T follicular helper cell (primary cell): ENCODE data around the gene ARL16.
A peak's percentile ranks its signal among the peaks of the same experiment; 100 is the strongest.

Experiments
- DNase-seq: peaks from one replicate; pipeline ENCODE4 v3.0.0-alpha.2; 2020; ENCODE audit warnings: low read depth

The ARL16 gene

DNA sequence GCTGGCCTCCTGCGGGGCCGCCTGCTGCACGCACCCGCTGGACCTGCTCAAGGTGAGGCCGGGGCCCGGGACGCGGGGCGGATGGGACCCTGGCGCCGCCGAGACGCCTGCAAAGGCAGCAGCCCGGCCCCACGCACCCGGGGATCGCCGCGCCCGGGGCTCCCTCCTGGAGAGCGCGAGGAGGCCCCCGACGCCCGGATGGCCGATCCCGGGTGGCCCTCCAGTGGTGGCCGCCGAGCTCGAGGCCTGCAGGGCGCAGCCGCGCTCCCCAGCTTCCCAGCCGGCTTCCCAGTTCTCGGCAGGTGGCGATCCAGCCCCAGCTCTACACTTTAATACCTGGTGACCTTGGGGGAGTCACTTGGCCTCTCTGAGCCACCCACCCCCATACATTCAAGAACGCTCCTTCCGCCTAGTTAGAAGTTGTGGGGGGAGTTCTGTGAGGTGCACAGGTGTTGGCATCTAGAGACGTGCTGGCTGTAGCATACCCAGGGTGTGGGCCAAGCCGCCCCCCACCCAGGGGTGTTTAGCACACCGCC lies 28.9 kb upstream of the ARL16 start:
- DNase-seq, result no peak

DNA sequence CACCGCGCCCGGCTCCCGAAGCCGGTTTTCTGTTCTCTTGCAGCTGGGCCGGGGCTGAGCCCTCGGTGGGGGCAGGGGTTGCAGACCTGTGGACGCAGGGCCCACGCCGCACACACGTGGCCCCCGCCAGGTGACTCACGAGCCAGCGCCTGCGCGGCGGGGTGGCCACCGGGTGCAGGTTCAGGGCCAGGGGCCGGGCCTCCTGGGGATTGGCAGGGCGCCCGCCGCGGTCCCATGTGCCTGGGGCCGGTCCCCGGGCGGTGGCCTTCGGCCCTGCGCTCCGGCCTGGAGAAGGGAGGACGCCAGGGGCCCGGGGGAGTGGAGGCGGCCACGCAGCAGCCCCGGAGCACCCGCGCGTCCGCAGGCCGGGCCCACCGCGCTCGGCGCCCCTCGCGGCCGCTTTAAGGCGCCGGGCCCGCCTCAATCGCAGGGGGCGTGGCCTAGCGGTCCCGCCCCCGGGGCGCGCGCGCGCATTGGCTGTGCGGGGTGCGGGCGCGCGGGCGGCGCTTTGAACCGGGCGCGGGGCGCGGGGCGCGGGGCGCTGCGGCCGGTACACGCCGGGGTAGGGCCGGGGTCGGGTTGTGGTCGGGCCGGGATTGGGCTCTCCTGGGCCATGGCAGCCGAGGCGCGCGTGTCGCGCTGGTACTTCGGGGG lies 28.3 kb upstream of the ARL16 start, which contains the start of gene SLC25A10:
Gene SLC25A10 (plus strand): TSS at position 471 of the 654 bp plus-strand sequence. CDS start 143 bp downstream, at position 614.
- DNase-seq, result peak; percentile 64

DNA sequence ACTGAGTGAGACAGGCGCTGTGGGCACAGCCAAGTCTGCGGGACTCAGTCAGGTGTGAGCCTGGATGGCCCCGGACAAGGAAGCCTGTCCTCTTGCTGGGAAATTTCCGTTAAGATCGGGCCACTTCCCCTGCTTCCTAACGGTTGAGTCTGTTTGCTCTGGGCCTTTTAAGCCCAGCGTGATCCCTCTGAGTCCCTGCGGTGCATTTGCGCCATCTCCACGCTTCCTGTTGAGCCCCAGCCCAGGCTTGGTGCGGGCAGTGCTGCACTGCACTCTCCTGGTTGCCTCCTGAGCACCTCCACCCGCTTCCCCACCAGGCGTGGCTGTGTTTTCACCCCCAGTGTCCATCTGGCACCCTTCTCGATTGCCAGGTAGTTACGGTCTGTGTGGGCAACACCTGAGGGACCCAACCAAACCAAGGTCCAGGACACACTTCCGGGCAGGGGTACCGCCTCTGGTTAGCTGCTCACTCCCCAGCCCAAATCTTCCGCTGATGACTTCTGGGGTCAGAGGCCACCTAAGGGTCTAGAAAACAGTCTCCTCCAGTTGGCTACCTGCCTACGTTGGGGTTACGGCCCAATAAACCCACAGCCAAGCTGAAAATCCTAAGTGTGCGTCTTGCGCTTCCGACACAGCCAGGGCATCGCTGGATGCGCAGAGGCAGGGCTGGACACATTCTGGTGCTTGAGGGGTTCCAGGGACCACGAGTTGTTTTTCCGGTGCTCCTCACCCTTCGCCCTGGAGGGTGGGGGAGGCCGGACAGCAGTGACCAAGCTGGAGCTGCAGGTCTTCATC lies 27.1 kb upstream of the ARL16 start:
- no peak for DNase-seq

DNA sequence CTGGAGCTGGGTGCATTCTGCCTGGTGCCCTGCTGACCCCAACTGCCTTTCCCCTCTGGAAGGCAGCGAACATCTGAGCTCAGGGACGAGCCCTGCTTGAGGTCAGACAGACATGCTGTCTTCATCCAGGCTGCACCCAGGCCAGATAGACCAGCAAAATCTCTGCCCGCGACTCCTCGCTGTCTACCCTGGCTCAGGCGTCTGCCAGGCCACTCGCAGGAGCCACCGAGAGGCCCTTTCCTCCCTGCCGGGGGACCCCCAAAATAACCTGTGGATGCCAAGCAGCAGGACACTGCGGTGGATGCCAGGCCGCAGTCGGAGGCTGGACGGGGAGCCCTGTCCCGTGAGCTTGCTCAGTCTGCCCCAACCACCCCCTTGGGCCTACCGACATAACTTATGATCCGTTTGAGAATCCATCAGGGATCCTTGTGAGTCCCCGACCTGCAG lies 25.2 kb upstream of the ARL16 start:
- DNase-seq, result no peak

DNA sequence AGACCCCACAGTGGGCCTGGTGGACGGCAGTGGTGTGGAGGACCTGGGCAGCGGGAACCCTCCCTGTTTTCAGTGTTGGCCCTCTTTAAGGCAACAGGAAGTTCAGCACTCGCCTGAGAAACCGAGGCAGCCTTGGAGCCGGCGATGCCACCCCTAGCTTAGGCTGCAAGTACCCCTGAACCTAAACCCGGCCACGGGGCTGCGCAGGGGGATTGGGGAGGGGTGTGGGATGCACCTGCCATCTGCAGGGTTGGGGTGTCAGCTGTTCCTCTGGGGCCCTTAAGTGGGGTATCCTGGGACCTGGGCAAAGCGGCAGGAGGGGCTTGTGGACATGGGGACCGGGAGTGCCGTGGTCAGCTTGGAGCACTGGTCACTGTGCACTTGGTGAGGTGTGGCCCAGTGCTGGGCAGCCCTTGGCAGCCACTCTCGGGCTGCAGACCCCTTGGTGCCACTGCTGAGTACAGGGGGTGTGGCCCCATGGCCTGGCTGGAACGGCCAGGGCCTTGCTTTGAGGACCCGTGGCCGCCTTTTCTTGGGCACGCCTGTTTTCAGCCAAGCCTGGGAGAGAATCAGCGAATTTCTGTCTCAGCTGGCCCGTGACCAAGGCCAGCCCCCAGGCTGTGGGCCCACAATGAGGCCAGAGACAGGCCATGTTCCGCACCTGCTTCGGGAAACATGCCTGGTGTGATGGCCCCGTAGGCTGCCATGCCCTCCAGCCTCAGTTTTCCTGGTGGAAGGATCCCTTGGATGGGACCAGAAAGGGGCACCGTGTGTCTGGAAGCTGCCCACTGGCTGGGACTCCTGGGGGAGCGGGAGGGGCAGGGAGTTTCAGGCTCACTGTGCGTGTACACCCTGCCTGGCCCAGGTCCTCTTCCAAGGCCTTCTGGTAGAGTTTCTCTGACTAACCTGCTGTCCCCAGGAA lies 24.4 kb upstream of the ARL16 start:
- no peak for DNase-seq

DNA sequence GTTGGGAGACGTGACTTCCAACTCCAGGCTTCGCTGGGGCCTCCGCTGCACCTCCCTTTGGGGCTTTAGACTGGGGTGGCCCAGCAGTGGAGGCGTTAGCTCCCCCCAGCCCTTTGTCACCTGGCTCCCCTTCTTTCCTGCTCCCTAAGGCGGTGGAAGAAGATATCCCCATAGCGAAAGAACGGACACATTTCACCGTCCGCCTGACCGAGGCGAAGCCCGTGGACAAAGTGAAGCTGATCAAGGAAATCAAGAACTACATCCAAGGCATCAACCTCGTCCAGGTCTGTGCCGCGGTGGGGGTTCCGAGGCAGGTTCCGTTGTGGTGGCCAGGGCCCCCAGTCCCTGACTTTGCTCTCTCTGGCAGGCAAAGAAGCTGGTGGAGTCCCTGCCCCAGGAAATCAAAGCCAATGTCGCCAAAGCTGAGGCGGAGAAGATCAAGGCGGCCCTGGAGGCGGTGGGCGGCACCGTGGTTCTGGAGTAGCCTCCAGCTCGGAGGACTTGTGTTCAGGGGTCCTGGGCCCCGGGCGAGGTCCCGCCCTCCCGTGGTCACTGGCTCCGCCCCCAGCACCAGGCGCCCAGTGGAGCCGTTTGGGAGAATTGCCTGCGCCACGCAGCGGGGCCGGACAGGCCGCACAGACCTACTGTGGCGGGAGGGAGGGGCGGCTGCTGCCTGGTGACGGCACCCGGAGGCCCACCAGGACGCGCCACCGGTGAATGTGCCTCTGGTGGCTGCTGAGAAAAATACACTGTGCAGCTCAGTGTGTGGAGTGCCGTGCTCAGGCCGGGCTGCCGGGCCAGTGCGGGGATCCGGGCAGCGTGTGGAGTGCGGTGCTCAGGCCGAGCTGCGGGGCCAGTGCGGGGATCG lies 23.4 kb upstream of the ARL16 start:
- DNase-seq, result no peak

DNA sequence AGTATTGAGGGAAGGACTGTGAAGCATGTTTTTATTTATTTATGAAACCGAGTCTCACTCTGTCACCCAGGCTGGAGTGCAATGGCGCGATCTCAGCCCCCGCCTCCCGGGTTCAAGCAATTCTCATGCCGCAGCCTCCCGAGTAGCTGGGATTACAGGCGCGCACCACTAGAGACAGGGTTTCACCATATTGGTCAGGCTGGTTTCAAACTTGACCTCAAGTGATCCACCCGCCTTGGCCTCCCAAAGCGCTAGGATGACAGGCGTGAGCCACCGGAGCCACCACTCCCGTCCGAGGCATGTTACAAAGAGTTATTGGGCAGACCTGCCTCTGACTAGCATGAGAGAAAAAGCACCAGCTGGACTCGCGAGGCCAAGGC lies 22.6 kb upstream of the ARL16 start:
- no peak for DNase-seq

DNA sequence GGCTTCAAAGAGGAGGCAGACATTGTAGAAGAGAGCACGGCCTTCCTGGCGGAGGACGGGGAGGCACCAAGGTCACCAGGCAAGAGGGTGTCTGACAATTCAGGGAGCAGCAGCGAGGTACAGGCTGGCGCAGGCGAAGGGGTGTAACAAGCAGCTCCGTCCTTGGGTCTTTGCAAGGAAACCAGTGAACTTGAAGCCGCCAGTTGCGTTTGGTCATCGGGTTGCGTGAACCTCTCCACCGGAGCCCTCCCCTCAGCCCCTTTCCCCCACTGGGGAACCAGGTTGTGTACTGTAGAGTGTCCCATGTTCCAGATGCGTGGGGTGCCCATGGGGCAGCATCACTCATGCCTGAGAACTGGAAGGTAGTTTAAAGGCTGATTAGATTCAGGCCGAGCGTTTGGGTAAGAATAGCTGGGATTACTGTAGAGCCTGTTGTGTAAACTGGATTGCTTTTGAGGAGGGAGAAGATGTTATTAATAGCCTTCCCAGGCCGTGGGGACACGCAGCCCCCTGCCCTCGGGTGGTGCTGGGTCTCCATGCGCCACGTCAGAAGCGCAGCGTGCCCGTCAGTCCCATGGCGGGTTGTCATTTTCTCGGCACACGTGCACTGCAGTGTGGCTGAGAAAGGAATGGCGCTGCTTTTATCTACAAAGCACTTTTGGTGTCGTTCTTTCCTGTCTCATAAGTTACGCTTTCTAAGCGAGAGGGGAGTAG lies 22.1 kb upstream of the ARL16 start:
- no peak for DNase-seq

DNA sequence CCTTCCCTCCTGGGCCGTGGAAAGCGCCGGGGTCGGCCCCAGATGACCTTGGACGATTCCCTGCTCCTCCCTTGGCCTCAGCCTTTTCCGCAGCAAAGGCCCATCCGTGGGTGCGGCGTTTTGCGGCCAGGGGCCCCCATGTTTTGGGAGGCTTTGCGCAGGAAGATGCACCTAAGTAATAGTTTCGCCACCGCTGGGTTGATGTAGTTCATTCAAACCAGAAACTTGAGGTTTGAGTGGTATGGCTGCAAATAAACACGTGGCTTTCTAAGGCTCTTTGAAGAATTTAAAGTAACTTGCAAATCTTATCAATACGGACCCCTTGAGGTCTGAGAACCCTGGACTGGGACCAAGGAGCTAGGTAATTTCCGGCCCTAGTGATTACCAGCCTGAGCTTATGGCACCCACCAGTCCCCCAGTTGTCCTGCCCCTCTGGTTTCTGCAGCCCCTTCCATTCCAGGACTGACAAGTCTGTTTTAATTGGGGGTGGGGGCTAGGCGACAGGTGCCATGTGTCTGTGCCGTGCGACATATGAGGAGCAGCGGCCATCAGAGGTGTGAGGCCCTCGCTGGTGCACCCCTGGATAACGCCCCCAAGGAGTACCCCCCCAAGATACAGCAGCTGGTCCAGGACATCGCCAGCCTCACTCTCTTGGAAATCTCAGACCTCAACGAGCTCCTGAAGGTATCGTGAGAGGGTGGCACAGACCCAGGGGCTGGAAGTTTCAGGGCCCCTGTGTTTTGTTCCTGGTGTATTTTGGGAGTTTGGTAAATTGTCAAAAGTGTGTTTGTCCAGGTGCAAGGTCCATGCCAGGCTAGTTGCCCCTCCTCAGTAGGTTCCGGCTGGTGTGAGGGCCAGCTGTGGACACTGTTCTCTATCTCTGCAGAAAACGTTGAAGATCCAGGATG lies 20.4 kb upstream of the ARL16 start:
- no peak for DNase-seq

DNA sequence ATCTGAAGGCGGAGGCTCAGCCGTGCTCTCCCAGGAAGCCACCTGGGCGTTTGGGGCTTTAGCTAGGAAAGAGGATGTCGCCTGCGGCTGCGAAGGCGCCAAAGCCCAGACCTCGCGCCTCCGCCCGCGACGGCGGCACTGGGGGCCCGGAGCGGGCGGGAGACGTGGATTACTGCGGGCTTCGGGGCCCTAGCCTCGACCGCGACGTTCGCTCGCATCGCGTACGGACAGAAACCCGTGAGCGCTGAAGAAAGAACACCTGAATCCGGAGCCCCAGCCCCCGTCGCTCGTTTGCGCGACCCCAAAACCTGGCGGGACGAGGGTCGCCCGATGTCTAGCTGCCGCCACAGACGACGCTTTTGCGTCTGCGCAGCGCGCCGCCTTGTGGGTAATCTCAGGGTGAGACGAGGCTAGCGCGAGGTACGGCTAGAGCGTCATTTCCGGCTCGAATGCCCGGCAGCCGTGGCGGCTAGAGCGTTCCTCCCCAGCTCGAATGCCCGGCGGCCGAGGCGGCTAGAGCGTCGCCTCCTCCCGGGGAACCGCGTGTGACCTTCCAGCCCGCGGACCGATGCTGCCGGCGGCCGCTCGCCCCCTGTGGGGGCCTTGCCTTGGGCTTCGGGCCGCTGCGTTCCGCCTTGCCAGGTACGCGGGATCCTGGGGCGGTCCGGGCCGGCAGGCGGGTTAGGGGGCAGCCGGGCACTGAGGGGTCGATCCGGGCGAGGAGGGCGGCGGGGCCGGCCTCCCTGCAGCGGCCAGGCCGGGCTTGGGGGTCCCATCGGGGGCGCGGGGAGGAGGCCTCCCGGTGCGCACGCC lies 19.5 kb upstream of the ARL16 start, which contains the start of gene MRPL12:
Gene MRPL12 (plus strand): TSS at position 434 of the 813 bp plus-strand sequence. CDS start 135 bp downstream, at position 569.
- DNase-seq, result peak; percentile 81

DNA sequence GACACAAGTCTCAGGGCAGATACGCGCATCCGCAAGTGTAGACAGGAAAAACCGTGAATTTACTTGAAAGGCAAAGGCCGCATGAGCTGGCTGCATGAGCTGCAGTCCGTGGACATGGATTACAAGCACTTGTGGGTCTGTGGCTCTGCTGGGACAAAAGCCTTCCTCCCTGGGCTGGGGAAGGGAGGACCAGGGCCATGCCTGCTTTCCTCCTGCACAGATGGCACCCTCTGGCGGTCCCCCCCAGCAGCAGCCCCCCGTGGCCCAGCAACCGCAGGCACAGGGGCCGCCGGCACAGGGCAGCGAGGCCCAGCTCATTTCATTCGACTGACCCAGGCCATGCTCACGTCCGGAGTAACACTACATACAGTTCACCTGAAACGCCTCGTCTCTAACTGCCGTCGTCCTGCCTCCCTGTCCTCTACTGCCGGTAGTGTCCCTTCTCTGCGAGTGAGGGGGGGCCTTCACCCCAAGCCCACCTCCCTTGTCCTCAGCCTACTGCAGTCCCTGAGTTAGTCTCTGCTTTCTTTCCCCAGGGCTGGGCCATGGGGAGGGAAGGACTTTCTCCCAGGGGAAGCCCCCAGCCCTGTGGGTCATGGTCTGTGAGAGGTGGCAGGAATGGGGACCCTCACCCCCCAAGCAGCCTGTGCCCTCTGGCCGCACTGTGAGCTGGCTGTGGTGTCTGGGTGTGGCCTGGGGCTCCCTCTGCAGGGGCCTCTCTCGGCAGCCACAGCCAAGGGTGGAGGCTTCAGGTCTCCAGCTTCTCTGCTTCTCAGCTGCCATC lies 17.9 kb upstream of the ARL16 start:
- no peak for DNase-seq

DNA sequence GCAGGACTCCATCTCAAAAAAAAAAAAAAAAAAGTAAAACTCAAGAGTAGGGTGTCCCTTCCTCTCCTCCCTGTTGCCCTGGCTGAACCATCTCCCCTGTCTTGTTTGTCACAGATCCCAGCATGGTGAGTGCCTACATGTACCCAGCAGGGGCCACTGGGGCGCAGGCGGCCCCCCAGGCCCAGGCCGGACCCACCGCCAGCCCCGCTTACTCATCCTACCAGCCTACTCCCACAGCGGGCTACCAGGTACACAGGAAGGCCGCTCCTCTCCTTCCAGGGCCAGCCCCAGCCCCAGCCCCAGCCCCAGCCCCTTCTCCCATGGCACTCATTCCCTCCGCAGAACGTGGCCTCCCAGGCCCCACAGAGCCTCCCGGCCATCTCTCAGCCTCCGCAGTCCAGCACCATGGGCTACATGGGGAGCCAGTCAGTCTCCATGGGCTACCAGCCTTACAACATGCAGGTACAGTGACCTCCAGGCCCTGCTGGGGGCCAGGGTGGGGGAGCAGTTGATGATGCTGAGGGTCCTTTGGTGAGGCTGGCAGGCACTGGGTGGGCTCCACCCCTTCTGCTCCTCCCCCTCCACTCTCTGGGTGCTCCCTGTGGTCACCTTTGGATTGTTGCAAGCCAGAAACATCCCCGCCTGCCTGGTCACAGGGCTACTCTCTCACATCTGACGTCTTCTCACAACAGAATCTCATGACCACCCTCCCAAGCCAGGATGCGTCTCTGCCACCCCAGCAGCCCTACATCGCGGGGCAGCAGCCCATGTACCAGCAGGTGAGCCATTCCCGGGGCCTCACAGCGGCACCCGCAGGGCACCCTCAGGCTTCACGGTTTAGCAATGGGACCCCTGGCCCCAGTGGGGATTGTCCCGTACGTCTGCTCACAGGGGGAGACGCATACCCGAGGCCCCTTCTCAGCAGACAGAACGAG lies 17.0 kb upstream of the ARL16 start:
- DNase-seq, result no peak

DNA sequence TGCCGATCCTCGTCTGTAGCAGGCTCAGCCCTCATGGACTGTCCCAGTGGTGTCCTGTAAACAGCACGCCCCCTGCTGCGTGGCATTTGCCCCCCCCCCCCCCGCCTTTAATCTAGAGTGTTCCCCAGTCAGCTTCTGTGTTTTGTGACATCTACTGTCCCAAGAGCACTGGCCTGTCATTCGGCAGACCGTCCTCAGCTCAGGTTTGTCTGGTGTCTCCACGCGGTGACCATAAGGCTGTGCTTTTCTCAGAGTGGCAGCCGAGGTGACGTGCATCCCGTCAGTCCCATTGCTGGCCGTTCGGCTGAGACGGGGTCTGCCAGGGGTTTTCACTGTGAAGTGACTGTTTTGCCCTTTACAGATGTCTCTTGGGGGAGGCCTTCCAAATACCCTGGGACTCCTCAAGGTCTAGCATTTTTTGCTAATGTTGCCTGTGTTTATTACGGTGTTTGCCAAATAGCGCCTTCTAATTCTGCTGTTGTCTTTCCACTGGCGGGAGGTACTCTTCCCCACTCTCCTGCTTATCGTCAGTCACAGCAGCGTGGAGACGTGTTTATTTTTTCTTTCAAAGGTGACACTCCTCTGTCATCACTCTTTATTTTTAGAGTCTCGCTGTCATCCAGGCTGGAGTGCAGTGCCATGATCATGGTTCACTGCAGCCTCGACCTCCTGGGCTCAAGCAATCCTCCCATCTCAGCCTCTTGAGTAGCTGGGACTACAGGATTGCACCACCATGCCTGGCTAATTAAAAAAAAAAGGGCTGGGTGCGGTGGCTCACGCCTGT lies 13.9 kb upstream of the ARL16 start:
- no peak for DNase-seq

DNA sequence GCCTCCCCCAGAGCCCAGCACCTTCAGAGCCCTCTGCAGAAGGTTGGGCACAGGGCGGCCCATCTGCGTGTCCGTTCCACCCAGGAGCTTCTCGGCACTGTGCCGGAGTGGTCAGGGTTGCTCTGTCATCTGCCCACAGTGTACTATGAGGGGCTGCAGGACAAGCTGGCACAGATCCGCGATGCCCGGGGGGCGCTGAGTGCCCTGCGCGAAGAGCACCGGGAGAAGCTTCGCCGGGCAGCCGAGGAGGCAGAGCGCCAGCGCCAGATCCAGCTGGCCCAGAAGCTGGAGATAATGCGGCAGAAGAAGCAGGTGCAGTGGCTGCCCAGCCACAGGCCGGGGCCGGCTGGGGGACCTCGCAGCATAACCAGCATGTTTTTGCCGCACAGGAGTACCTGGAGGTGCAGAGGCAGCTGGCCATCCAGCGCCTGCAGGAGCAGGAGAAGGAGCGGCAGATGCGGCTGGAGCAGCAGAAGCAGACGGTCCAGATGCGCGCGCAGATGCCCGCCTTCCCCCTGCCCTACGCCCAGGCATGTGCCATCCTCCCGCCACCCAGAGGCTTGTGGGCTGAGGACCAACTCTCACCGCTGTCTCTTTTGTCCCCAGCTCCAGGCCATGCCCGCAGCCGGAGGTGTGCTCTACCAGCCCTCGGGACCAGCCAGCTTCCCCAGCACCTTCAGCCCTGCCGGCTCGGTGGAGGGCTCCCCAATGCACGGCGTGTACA lies 12.8 kb upstream of the ARL16 start:
- DNase-seq, result no peak

DNA sequence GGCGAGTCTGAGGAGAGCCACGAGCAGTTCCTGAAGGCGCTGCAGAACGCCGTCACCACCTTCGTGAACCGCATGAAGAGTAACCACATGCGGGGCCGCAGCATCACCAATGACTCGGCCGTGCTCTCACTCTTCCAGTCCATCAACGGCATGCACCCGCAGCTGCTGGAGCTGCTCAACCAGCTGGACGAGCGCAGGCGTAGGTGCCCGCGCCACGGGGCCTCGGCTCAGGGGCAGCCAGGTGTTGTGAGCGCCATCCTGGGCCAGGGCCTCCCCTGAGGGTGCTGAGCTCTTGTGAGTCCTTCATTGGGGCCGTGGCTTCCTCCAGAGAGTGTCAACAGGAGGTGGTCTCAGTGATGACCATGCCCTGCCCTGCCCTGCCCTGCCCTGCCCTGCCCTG lies 12.2 kb upstream of the ARL16 start:
- DNase-seq, result no peak
